IMR-90 (cell line): ENCODE results near the gene HOGA1. TPM values are rescaled to one million over a fixed set of nuclear protein-coding genes. Genes with fewer than 3 reads are reported as not detected.

Experiments used
- ATAC-seq: fragments of 200-7000 bp; cut with Tn5 transposase; 2 replicates; pipeline ENCODE4 v1.9.1; 2020; ENCODE audit warnings: low read depth, mild to moderate bottlenecking, moderate library complexity
- BruUV-seq: library from RNA; stranded (reverse); fragments of 400-500 nt; replicated peaks from 2 replicates; lab custom pipeline; 2021; lab: Mats Ljungman, UMichigan
- CTCF ChIA-PET: fragments of 300-600 bp; formaldehyde crosslinking; extraction: SDS; loops from one replicate; lab custom pipeline; 2021; ENCODE audit warnings: antibody characterized with exemption; lab: Yijun Ruan, JAX
- POLR2A ChIA-PET: fragments of 300-600 bp; sonication (Branson Sonifier 250); formaldehyde crosslinking; loops from one replicate; lab custom pipeline; 2022; ENCODE audit warnings: antibody characterized with exemption; ENCODE audit not compliant: unreplicated experiment; lab: Charles Lee
- DNase-seq: peaks from one replicate; pipeline ENCODE4 v3.0.0; 2013
- H2AFZ ChIP-seq: replicated peaks from 2 replicates; pipeline ENCODE3; 2013; ENCODE audit warnings: low read length, mild to moderate bottlenecking; ENCODE audit not compliant: poor library complexity
- H2AK5ac ChIP-seq: 2 replicates; pipeline ENCODE4 v1.6.1; 2013; ENCODE audit warnings: low read depth, low read length, inconsistent platforms
- H2AK9ac ChIP-seq: replicated peaks from 2 replicates; pipeline ENCODE3; 2013; ENCODE audit warnings: mild to moderate bottlenecking, low read depth, low read length, moderate library complexity; ENCODE audit not compliant: poor library complexity
- H2BK120ac ChIP-seq: 2 replicates; pipeline ENCODE4 v1.6.1; 2013; ENCODE audit warnings: low read depth, low read length, inconsistent platforms
- H2BK15ac ChIP-seq: 3 replicates; pipeline ENCODE4 v1.6.1; 2013; ENCODE audit warnings: low read depth, low read length, inconsistent platforms
- H2BK20ac ChIP-seq: 2 replicates; pipeline ENCODE4 v1.6.1; 2013; ENCODE audit warnings: low read depth, mild to moderate bottlenecking, inconsistent platforms, low read length, moderate library complexity
- H2BK5ac ChIP-seq: 2 replicates; pipeline ENCODE4 v1.6.1; 2013; ENCODE audit warnings: mild to moderate bottlenecking, low read depth, low read length, inconsistent platforms; ENCODE audit not compliant: poor library complexity, severe bottlenecking
- H3K14ac ChIP-seq: replicated peaks from 2 replicates; pipeline ENCODE4 v1.6.1; 2013; ENCODE audit warnings: low read depth, low read length, inconsistent platforms
- H3K18ac ChIP-seq: 2 replicates; pipeline ENCODE4 v1.6.1; 2013; ENCODE audit warnings: low read depth, low read length, control low read depth
- H3K23ac ChIP-seq: 2 replicates; pipeline ENCODE4 v1.6.1; 2013; ENCODE audit warnings: low read depth, low read length, inconsistent platforms
- H3K27ac ChIP-seq: 2 replicates; pipeline ENCODE4 v1.5.1; 2013; ENCODE audit warnings: mild to moderate bottlenecking, control low read depth, low read length; ENCODE audit not compliant: insufficient read depth
- H3K27me3 ChIP-seq: 2 replicates; pipeline ENCODE4 v1.6.1; 2013; ENCODE audit warnings: low read length; ENCODE audit not compliant: control insufficient read depth, insufficient read depth
- H3K36me3 ChIP-seq: 2 replicates; pipeline ENCODE4 v1.6.1; 2013; ENCODE audit warnings: low read length, mixed read lengths; ENCODE audit not compliant: control insufficient read depth, insufficient read depth
- H3K4ac ChIP-seq: 2 replicates; pipeline ENCODE4 v1.6.1; 2013; ENCODE audit warnings: low read depth, low read length, inconsistent platforms
- H3K4me1 ChIP-seq: 2 replicates; pipeline ENCODE4 v1.6.1; 2013; ENCODE audit warnings: low read length, mixed read lengths; ENCODE audit not compliant: control insufficient read depth, insufficient read depth
- H3K4me2 ChIP-seq: 2 replicates; pipeline ENCODE4 v1.6.1; 2013; ENCODE audit warnings: low read depth, mild to moderate bottlenecking, control low read depth, low read length, moderate library complexity
- H3K4me3 ChIP-seq: 2 replicates; pipeline ENCODE4 v1.5.1; 2013; ENCODE audit warnings: low read depth, mild to moderate bottlenecking, control low read depth, low read length, moderate library complexity; ENCODE audit not compliant: insufficient read depth
- H3K56ac ChIP-seq: 2 replicates; pipeline ENCODE4 v1.6.1; 2013; ENCODE audit warnings: low read length, inconsistent platforms; ENCODE audit not compliant: insufficient read depth; ENCODE audit errors: extremely low read depth
- H3K79me1 ChIP-seq, 2 experiments: 2 replicates each; pipeline ENCODE4 v1.6.1; 2013; ENCODE audit warnings: low read length in 2 of 2, inconsistent platforms in 1 of 2, low read depth in 1 of 2
- H3K9ac ChIP-seq: 2 replicates; pipeline ENCODE4 v1.6.1; 2013; ENCODE audit warnings: low read depth, low read length, control low read depth
- H3K9me1 ChIP-seq: 2 replicates; pipeline ENCODE4 v1.6.1; 2013; ENCODE audit warnings: low read length, inconsistent platforms; ENCODE audit not compliant: insufficient read depth
- H3K9me3 ChIP-seq: 2 replicates; pipeline ENCODE4 v1.6.1; 2013; ENCODE audit warnings: low read length; ENCODE audit not compliant: control insufficient read depth, insufficient read depth
- H4K20me1 ChIP-seq: 2 replicates; pipeline ENCODE4 v1.6.1; 2013; ENCODE audit warnings: low read length, inconsistent platforms; ENCODE audit not compliant: insufficient read depth
- H4K5ac ChIP-seq: 2 replicates; pipeline ENCODE4 v1.6.1; 2013; ENCODE audit warnings: mild to moderate bottlenecking, low read depth, low read length, control low read depth
- H4K8ac ChIP-seq, 2 experiments: 2 replicates each; pipeline ENCODE4 v1.6.1; 2013; ENCODE audit warnings: low read depth in 2 of 2, low read length in 2 of 2, control low read depth in 1 of 2, inconsistent platforms in 1 of 2
- H4K91ac ChIP-seq: 2 replicates; pipeline ENCODE4 v1.6.1; 2013; ENCODE audit warnings: low read depth, low read length, inconsistent platforms; ENCODE audit not compliant: insufficient read depth
- BHLHE40 ChIP-seq: fragments of 150-350 bp; IDR thresholded peaks from 2 replicates; pipeline ENCODE4 v1.6.1; 2016; ENCODE audit warnings: mild to moderate bottlenecking, low read depth, low read length
- CHD1 ChIP-seq: IDR thresholded peaks from 2 replicates; pipeline ENCODE4 v1.6.1; 2012; ENCODE audit warnings: low read depth, low read length, improper control_type of control experiment
- CTCF ChIP-seq: conservative IDR thresholded peaks from 2 replicates; pipeline ENCODE4 v1.5.1; 2012; ENCODE audit warnings: mild to moderate bottlenecking, low read depth, low read length, improper control_type of control experiment
- ELK1 ChIP-seq: fragments of 150-350 bp; IDR thresholded peaks from 2 replicates; pipeline ENCODE4 v1.6.1; 2016; ENCODE audit warnings: low read depth, mild to moderate bottlenecking, low read length, moderate library complexity, borderline replicate concordance
- MAFK ChIP-seq: IDR thresholded peaks from 2 replicates; pipeline ENCODE4 v1.6.1; 2012; ENCODE audit warnings: low read depth, low read length, improper control_type of control experiment
- MAZ ChIP-seq: IDR thresholded peaks from 2 replicates; pipeline ENCODE4 v1.6.1; 2012; ENCODE audit warnings: low read depth, mild to moderate bottlenecking, low read length, improper control_type of control experiment, moderate library complexity, borderline replicate concordance
- MXI1 ChIP-seq: IDR thresholded peaks from 2 replicates; pipeline ENCODE4 v1.6.1; 2012; ENCODE audit warnings: low read depth, mild to moderate bottlenecking, low read length, moderate library complexity, borderline replicate concordance
- NFE2L2 ChIP-seq: fragments of 150-350 bp; IDR thresholded peaks from 2 replicates; pipeline ENCODE4 v1.6.1; 2016; ENCODE audit warnings: low read depth, mild to moderate bottlenecking, low read length
- POLR2A ChIP-seq: IDR thresholded peaks from 2 replicates; pipeline ENCODE4 v1.6.1; 2012; ENCODE audit warnings: mild to moderate bottlenecking, low read depth, low read length
- RAD21 ChIP-seq: IDR thresholded peaks from 2 replicates; pipeline ENCODE4 v1.6.1; 2012; ENCODE audit warnings: low read length, improper control_type of control experiment
- RCOR1 ChIP-seq: IDR thresholded peaks from 2 replicates; pipeline ENCODE4 v1.6.1; 2012; ENCODE audit warnings: mild to moderate bottlenecking, low read length, improper control_type of control experiment; ENCODE audit not compliant: insufficient replicate concordance
- RFX5 ChIP-seq: IDR thresholded peaks from 2 replicates; pipeline ENCODE4 v1.8.0; 2012; ENCODE audit warnings: low read depth, mild to moderate bottlenecking, low read length, moderate library complexity
- SMC3 ChIP-seq: fragments of 150-350 bp; IDR thresholded peaks from 2 replicates; pipeline ENCODE4 v1.6.1; 2016; ENCODE audit warnings: low read depth, mild to moderate bottlenecking, antibody characterized with exemption, low read length, moderate library complexity
- USF2 ChIP-seq: fragments of 150-350 bp; IDR thresholded peaks from 2 replicates; pipeline ENCODE4 v1.6.1; 2017; ENCODE audit warnings: mild to moderate bottlenecking, antibody characterized with exemption, low read length, low read depth
- WGBS, 2 experiments: methylation state at CpG; one replicate each; pipeline versions ENCODE4 v1.1.5 to v1.1.7; 2013; ENCODE audit warnings: missing lambda C conversion rate in 2 of 2; ENCODE audit not compliant: insufficient read length in 1 of 2; ENCODE audit errors: extremely low coverage in 2 of 2; 5-methylcytosine and 5-hydroxymethylcytosine counted together
- dilution Hi-C: fragments of 300-500 bp; cut with HindIII; formaldehyde crosslinking; loops from one replicate; pipeline ENCODE4 v1.14.3; 2018; ENCODE audit warnings: low sequenced_read_pairs; ENCODE audit not compliant: unreplicated experiment
- in situ Hi-C: fragments of 300-500 bp; cut with MboI; formaldehyde crosslinking; loops from 3 replicates; pipeline ENCODE4 v1.14.3; 2019; ENCODE audit warnings: low sequenced_read_pairs, inconsistent platforms, mixed read lengths
- intact Hi-C: fragments of 100-400 bp; cut with micrococcal nuclease; formaldehyde crosslinking; loops from 2 replicates; pipeline ENCODE4 v1.10.0; 2022
- polyA plus RNA-seq, 3 experiments: library from polyadenylated mRNA; depleted of rRNA; stranded (reverse); fragments of >200 nt; gene quantifications; 2 replicates each; pipeline ENCODE4 v1.2.3, GENCODE V29; 2012; ENCODE audit warnings: low replicate concordance in 1 of 3
- total RNA-seq: library from RNA; depleted of rRNA; stranded (reverse); fragments of >200 nt; gene quantifications from 2 replicates; pipeline ENCODE4 v1.2.3, GENCODE V29; 2012

HOGA1 gene
- total and polyA plus RNA-seq, 2 of the 4 experiments (the other 2 are of a cell fraction): 0.36 to 0.41 TPM

GRCh38 chr10:97601268-97602215, 17.4 kb downstream of the HOGA1 start:
- Histone ChIP-seq H3K27ac (no peak overlapping the region), H3K56ac (no peak overlapping the region), H2AFZ (no peak overlapping the region), H2BK5ac (no peak overlapping the region), H3K9me1 (peaks cover 9% of the 10 kb centered on the region; the same call in 1 of the 2 replicates), H3K4me2 (no peak overlapping the region), H3K4me3 (no peak overlapping the region), H3K18ac (no peak overlapping the region), H2BK120ac (no peak overlapping the region), H2AK5ac (no peak overlapping the region), H3K9me3 (no peaks in the 10 kb centered on the region), H4K5ac (no peak overlapping the region), H3K27me3 (no peaks in the 10 kb centered on the region), H3K14ac (no peak overlapping the region), H4K20me1 (no peaks in the 10 kb centered on the region), H2AK9ac (peak overlapping the region; percentile 32), H3K23ac (no peak overlapping the region), H4K8ac (no peak overlapping the region), H3K9ac (no peak overlapping the region), H2BK15ac (no peak overlapping the region), H3K4me1 (peaks cover 7% of the 10 kb centered on the region; the same call in 1 of the 2 replicates), H4K91ac (no peak overlapping the region), H3K79me1 (no peaks in the 10 kb centered on the region), H2BK20ac (no peak overlapping the region), H3K36me3 (no peaks in the 10 kb centered on the region), H3K4ac (no peak overlapping the region)
- no peak for ATAC-seq
- dilution Hi-C loops: no loop called here
- ChIA-PET CTCF (no interaction called here), POLR2A (no interaction called here)
- no peak for DNase-seq
- no TSS peak for BruUV-seq
- intact Hi-C loops: no loop called here
- WGBS, 2 experiments: 70% methylated on average over 11 of the region's 21 CpGs; no CpG with 5 or more reads in 1 of the 2 experiments
- in situ Hi-C loops: no loop called here
- TF ChIP-seq NFE2L2 (no peak), POLR2A (no peak), CHD1 (no peak), MAZ (no peak), BHLHE40 (no peak), MXI1 (no peak), ELK1 (no peak), CTCF (no peak), RAD21 (no peak), RFX5 (no peak), MAFK (no peak), SMC3 (no peak), RCOR1 (no peak), USF2 (no peak)
